Right atrium auricular region (tissue), 2 donors: ENCODE data around the gene DLEC1. TPM values are rescaled to one million over a fixed set of nuclear protein-coding genes. Genes with fewer than 3 reads are reported as not detected.

Experiments
- DNase-seq: peaks from one replicate; pipeline ENCODE4 v3.0.0-alpha.2; 2019; ENCODE audit warnings: low spot score
- H3K27ac ChIP-seq, 2 donors: fragments of 200-600 bp; sonication (generic); 1 replicate in 1 of 2; 2 replicates in 1 of 2; pipeline ENCODE4 v1.5.1; 2016 to 2019
- H3K27me3 ChIP-seq, 2 donors: fragments of 200-600 bp; sonication (generic); one replicate each; pipeline versions ENCODE4 v1.5.1 to v1.6.0; 2017 to 2019
- H3K36me3 ChIP-seq: fragments of 200-600 bp; sonication (generic); one replicate; pipeline ENCODE4 v1.5.1; 2016
- H3K4me1 ChIP-seq, 2 donors: fragments of 200-600 bp; sonication (generic); one replicate each; pipeline versions ENCODE4 v1.5.1 to v1.6.0; 2017 to 2019
- H3K4me3 ChIP-seq, 2 donors: fragments of 200-600 bp; sonication (generic); 1 replicate in 1 of 2; 2 replicates in 1 of 2; pipeline ENCODE4 v1.5.1; 2017 to 2019; ENCODE audit warnings: mild to moderate bottlenecking in 1 of 2, moderate library complexity in 1 of 2
- H3K9me3 ChIP-seq, 2 donors: fragments of 200-600 bp; sonication (generic); one replicate each; pipeline ENCODE4 v1.5.1; 2019
- CTCF ChIP-seq, 2 donors: fragments of 200-600 bp; sonication (generic); IDR thresholded peaks; one replicate each; pipeline ENCODE4 v1.5.1; 2019; ENCODE audit warnings: antibody characterized with exemption in 2 of 2
- total RNA-seq, 2 donors: library from RNA; depleted of rRNA; stranded (reverse); fragments of >200 nt; gene quantifications; one replicate each; pipeline ENCODE4 v1.1.0, GENCODE V29; 2016

DLEC1 gene
- total RNA-seq, 2 donors from 2014 or later, result 0.22 to 0.35 TPM

DNA sequence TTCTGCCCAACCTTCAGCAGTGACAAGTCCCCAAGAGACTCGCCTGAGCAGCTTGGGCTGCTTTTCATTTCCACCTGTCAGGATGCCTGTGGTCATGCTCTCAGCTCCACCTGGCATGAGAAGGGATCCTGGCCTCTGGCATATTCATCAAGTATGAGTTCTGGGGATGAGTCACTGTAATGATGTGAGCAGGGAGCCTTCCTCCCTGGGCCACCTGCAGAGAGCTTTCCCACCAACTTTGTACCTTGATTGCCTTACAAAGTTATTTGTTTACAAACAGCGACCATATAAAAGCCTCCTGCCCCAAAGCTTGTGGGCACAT lies 102.9 kb downstream of the DLEC1 start:
- H3K36me3 ChIP-seq, result peaks cover 12% of the 10 kb centered on the region
- no peak overlapping the region for H3K4me3 ChIP-seq
- H3K4me1 ChIP-seq, result peaks cover 0 to 31% of the 10 kb centered on the region in 2 donors
- no peaks in the 10 kb centered on the region for H3K27me3 ChIP-seq
- no peak for TF ChIP-seq CTCF (IDR thresholded peaks at IDR 0.05)
- no peak for DNase-seq
- no peak overlapping the region for H3K27ac ChIP-seq
- no peaks in the 10 kb centered on the region for H3K9me3 ChIP-seq

GRCh38 chr3:38142959-38143358 lies 104.0 kb downstream of the DLEC1 start:
- H3K27me3 ChIP-seq, result no peaks in the 10 kb centered on the region
- H3K4me1 ChIP-seq, result peaks cover 0 to 26% of the 10 kb centered on the region in 2 donors
- TF ChIP-seq CTCF (IDR thresholded peaks at IDR 0.05), result no peak
- peaks cover 12% of the 10 kb centered on the region for H3K36me3 ChIP-seq
- H3K27ac ChIP-seq, result no peak overlapping the region
- no peak for DNase-seq
- no peaks in the 10 kb centered on the region for H3K9me3 ChIP-seq
- no peak overlapping the region for H3K4me3 ChIP-seq

DNA sequence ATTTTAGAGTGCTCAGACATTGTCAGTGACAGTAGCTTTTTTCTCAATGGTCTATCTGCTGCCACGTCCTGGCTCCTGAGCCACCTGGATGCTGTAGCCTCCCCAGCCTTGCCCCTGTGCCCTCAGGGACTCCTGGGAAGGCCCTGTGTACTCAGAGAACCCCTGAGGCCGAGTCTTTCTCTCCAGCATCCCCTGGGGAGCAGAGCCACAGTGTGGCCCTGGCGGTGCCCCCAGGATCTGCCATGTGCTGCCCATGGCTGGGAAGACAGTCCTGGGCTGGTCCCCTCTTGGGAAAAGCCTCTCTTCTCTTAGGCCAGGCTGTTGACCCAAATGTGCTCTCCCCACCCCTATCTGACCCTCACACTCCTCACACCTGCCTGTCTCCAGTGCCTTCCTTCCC lies 104.5 kb downstream of the DLEC1 start:
- no peak for DNase-seq
- H3K27me3 ChIP-seq, result no peaks in the 10 kb centered on the region
- no peak for TF ChIP-seq CTCF (IDR thresholded peaks at IDR 0.05)
- H3K9me3 ChIP-seq, result no peaks in the 10 kb centered on the region
- H3K4me1 ChIP-seq, result peaks cover 0 to 23% of the 10 kb centered on the region in 2 donors
- peaks cover 12% of the 10 kb centered on the region for H3K36me3 ChIP-seq
- no peak overlapping the region for H3K4me3 ChIP-seq
- H3K27ac ChIP-seq, result no peak overlapping the region

DNA sequence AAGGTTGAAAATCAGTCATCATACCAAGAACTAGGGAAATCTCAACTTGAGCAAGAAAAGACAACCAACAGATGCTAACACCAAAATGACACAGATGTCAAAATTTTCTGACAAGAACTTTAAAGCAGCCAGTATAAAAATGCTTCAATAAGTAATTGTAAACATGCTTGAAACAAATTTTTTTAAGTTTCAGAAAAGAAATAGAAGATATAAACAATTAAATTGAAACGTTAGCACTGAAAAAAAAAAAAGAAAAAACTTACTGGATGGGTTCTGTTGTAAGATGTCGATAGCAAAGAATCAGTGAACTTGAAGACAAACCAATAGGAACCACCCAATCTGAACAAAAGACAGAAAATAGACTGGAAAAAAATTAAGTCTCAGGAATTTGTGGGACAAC lies 107.5 kb downstream of the DLEC1 start:
- TF ChIP-seq CTCF (IDR thresholded peaks at IDR 0.05), result no peak
- no peak for DNase-seq

GRCh38 chr3:38147421-38147820 lies 108.4 kb downstream of the DLEC1 start:
- H3K9me3 ChIP-seq, result no peaks in the 10 kb centered on the region
- H3K4me1 ChIP-seq, result no peaks in the 10 kb centered on the region
- DNase-seq, result no peak

More for the DNA sequence above, 107.5 kb downstream of the DLEC1 start:
- H3K4me3 ChIP-seq, result no peak overlapping the region
- no peaks in the 10 kb centered on the region for H3K4me1 ChIP-seq
- no peak overlapping the region for H3K27ac ChIP-seq
- H3K27me3 ChIP-seq, result no peaks in the 10 kb centered on the region
- peaks cover 5% of the 10 kb centered on the region for H3K36me3 ChIP-seq
- no peaks in the 10 kb centered on the region for H3K9me3 ChIP-seq

More at GRCh38 chr3:38147421-38147820, 108.4 kb downstream of the DLEC1 start:
- Histone ChIP-seq H3K27ac (no peak overlapping the region), H3K27me3 (no peaks in the 10 kb centered on the region), H3K36me3 (no peaks in the 10 kb centered on the region), H3K4me3 (no peak overlapping the region)
- TF ChIP-seq CTCF (IDR thresholded peaks at IDR 0.05), result no peak
